GM18519 (cell line): ENCODE data around the gene PDZD11.
"Not testable (repeated sequence)": the region's sequence is repeated elsewhere in the genome, so short reads cannot be mapped to it uniquely, and the experiment has no call there.

Experiments
- ATAC-seq: cut with Tn5 transposase; IDR thresholded peaks from one replicate; pipeline ENCODE4 v1.9.1; 2021; ENCODE audit warnings: mild to moderate bottlenecking, moderate library complexity; ENCODE audit not compliant: unreplicated experiment, low FRiP score

The PDZD11 gene

GRCh38 chrX:70257423-70258288 lies 32.1 kb downstream of the PDZD11 start:
- no peak for ATAC-seq

GRCh38 chrX:70255452-70255851 lies 34.3 kb downstream of the PDZD11 start:
- no peak for ATAC-seq

- no peak for ATAC-seq
Measured at GRCh38 chrX:70254909-70255308, 34.8 kb downstream of the PDZD11 start.

- no peak for ATAC-seq
Measured at GRCh38 chrX:70254063-70254400, 35.7 kb downstream of the PDZD11 start.

GRCh38 chrX:70253377-70254062 lies 36.2 kb downstream of the PDZD11 start:
- no peak for ATAC-seq

GRCh38 chrX:70252491-70252890 lies 37.2 kb downstream of the PDZD11 start:
- no peak for ATAC-seq

GRCh38 chrX:70247252-70247651 lies 42.5 kb downstream of the PDZD11 start:
- ATAC-seq, result no peak

GRCh38 chrX:70244881-70245280 lies 44.8 kb downstream of the PDZD11 start:
- no peak for ATAC-seq

GRCh38 chrX:70243601-70244000 lies 46.1 kb downstream of the PDZD11 start:
- not testable (repeated sequence) for ATAC-seq

GRCh38 chrX:70241501-70241900 lies 48.2 kb downstream of the PDZD11 start:
- ATAC-seq, result no peak

GRCh38 chrX:70240751-70241150 lies 49.0 kb downstream of the PDZD11 start:
- ATAC-seq, result no peak
